Neuronal stem cell (in vitro differentiated cells): ENCODE data around the gene RIC3.
A peak's percentile ranks its signal among the peaks of the same experiment; 100 is the strongest.

Source experiments
- DNase-seq: peaks from one replicate; pipeline ENCODE4 v3.0.0-alpha.2; 2013; ENCODE audit warnings: low spot score
- H2AFZ ChIP-seq: one replicate; pipeline ENCODE4 v1.6.1; 2013; ENCODE audit warnings: mild to moderate bottlenecking, low read length, inconsistent platforms
- H2AK5ac ChIP-seq: 2 replicates; pipeline ENCODE4 v1.6.1; 2013; ENCODE audit warnings: low read depth, mild to moderate bottlenecking, inconsistent platforms, low read length, moderate library complexity, mixed read lengths
- H2BK120ac ChIP-seq: 2 replicates; pipeline ENCODE4 v1.6.1; 2013; ENCODE audit warnings: low read depth, mild to moderate bottlenecking, inconsistent platforms, low read length, moderate library complexity, mixed read lengths
- H2BK12ac ChIP-seq: one replicate; pipeline ENCODE4 v1.6.1; 2013; ENCODE audit warnings: low read length, inconsistent platforms
- H2BK15ac ChIP-seq: 2 replicates; pipeline ENCODE4 v1.6.1; 2013; ENCODE audit warnings: mild to moderate bottlenecking, low read length, inconsistent platforms, mixed read lengths
- H2BK5ac ChIP-seq: one replicate; pipeline ENCODE4 v1.6.1; 2013; ENCODE audit warnings: inconsistent platforms, mild to moderate bottlenecking, low read length, moderate library complexity
- H3K14ac ChIP-seq: one replicate; pipeline ENCODE4 v1.6.1; 2013; ENCODE audit warnings: low read length, inconsistent platforms
- H3K18ac ChIP-seq: 2 replicates; pipeline ENCODE4 v1.6.1; 2013; ENCODE audit warnings: low read length, inconsistent platforms
- H3K23ac ChIP-seq: 2 replicates; pipeline ENCODE4 v1.6.1; 2013; ENCODE audit warnings: low read depth, mild to moderate bottlenecking, mixed read lengths, low read length, inconsistent platforms; ENCODE audit not compliant: poor library complexity
- H3K27ac ChIP-seq: replicated peaks from 3 replicates; pipeline ENCODE4 v1.5.1; 2013; ENCODE audit warnings: low read length, inconsistent platforms
- H3K27me3 ChIP-seq, 3 experiments: 2 replicates each; pipeline ENCODE4 v1.6.1; 2013; ENCODE audit warnings: low read length in 3 of 3, mild to moderate bottlenecking in 2 of 3, inconsistent platforms in 1 of 3, low read depth in 1 of 3, mixed read lengths in 1 of 3, moderate library complexity in 1 of 3; ENCODE audit not compliant: control insufficient read depth in 3 of 3, insufficient read depth in 3 of 3
- H3K36me3 ChIP-seq, 2 donors: replicated peaks in 1 of 2; 2 replicates each; pipeline ENCODE4 v1.6.1; 2013; ENCODE audit warnings: low read length in 2 of 2; ENCODE audit not compliant: control insufficient read depth in 2 of 2, insufficient read depth in 2 of 2
- H3K4ac ChIP-seq: 2 replicates; pipeline ENCODE4 v1.6.1; 2013; ENCODE audit warnings: inconsistent platforms, mild to moderate bottlenecking, low read length, moderate library complexity
- H3K4me1 ChIP-seq, 2 donors: 1 replicate in 1 of 2; 2 replicates in 1 of 2; pipeline ENCODE4 v1.6.1; 2013; ENCODE audit warnings: low read length in 2 of 2, low read depth in 1 of 2; ENCODE audit not compliant: control insufficient read depth in 2 of 2, insufficient read depth in 1 of 2
- H3K4me2 ChIP-seq: one replicate; pipeline ENCODE4 v1.6.1; 2013; ENCODE audit warnings: mild to moderate bottlenecking, low read length, inconsistent platforms; ENCODE audit not compliant: insufficient read depth, poor library complexity, severe bottlenecking
- H3K4me3 ChIP-seq, 2 donors: 2 replicates each; pipeline ENCODE4 v1.5.1; 2013; ENCODE audit warnings: low read length in 2 of 2, mild to moderate bottlenecking in 2 of 2, inconsistent platforms in 1 of 2, moderate library complexity in 1 of 2
- H3K79me1 ChIP-seq: one replicate; pipeline ENCODE4 v1.6.1; 2013; ENCODE audit warnings: low read depth, mild to moderate bottlenecking, inconsistent platforms, low read length, moderate library complexity
- H3K9ac ChIP-seq: one replicate; pipeline ENCODE4 v1.6.1; 2013; ENCODE audit warnings: mild to moderate bottlenecking, low read depth, low read length, inconsistent platforms; ENCODE audit not compliant: poor library complexity
- H3K9me3 ChIP-seq, 2 donors: replicated peaks in 1 of 2; 2 replicates each; pipeline versions ENCODE3 to v1.6.1; 2013; ENCODE audit warnings: low read length in 2 of 2, mild to moderate bottlenecking in 2 of 2, inconsistent platforms in 1 of 2, low read depth in 1 of 2, mixed read lengths in 1 of 2, moderate library complexity in 1 of 2; ENCODE audit not compliant: control insufficient read depth in 2 of 2, insufficient read depth in 1 of 2
- H4K8ac ChIP-seq: one replicate; pipeline ENCODE4 v1.6.1; 2013; ENCODE audit warnings: low read depth, mild to moderate bottlenecking, inconsistent platforms, low read length, moderate library complexity
- H4K91ac ChIP-seq: one replicate; pipeline ENCODE4 v1.6.1; 2013; ENCODE audit warnings: low read length, low read depth, mild to moderate bottlenecking, inconsistent platforms; ENCODE audit not compliant: poor library complexity
- WGBS, 2 donors: extraction: QIAGEN DNeasy Blood & Tissue Kit; methylation state at CpG; one replicate each; pipeline ENCODE4 v1.1.7; 2013; ENCODE audit warnings: missing lambda C conversion rate in 2 of 2, mixed read lengths in 1 of 2; ENCODE audit not compliant: insufficient read length in 2 of 2, insufficient replicate concordance in 1 of 2; ENCODE audit errors: extremely low coverage in 2 of 2; 5-methylcytosine and 5-hydroxymethylcytosine counted together

The RIC3 gene

DNA sequence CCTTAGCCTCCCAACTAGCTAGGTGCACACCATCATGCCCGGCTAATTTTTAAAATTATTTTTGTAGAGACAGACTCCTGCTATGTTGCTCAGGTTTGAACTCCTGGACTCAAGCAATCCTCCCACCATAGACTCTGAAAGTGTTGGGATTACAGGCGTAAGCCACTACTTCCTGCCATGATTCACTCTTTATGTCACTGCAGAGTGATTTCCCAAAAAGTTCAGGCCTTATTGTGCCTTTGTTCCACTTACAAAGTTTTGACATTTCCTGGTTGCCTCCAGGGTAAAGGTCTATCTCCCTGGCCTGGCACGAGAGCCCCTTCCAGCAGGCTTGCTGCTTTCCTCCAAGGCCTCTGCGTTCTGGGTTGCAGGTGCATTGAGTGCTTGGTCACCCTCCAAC lies 44.6 kb upstream of the RIC3 start:
- H2AK5ac ChIP-seq, result no peak overlapping the region
- no peak overlapping the region for H3K27ac ChIP-seq
- H2BK12ac ChIP-seq, result no peak overlapping the region
- no peak overlapping the region for H3K14ac ChIP-seq
- H3K4me3 ChIP-seq, result no peak overlapping the region
- no CpG with 5 or more reads among the region's 4 CpGs for WGBS, 2 donors
- H4K91ac ChIP-seq, result no peak overlapping the region
- H3K79me1 ChIP-seq, result no peaks in the 10 kb centered on the region
- no peak overlapping the region for H2BK5ac ChIP-seq
- no peak overlapping the region for H2BK15ac ChIP-seq
- DNase-seq, result no peak
- no peak overlapping the region for H2BK120ac ChIP-seq
- no peak overlapping the region for H3K4ac ChIP-seq
- peaks cover 0 to 34% (median 0%) of the 10 kb centered on the region in 3 experiments for H3K27me3 ChIP-seq
- H3K4me1 ChIP-seq, result peaks cover 0 to 7% of the 10 kb centered on the region in 2 donors
- H3K36me3 ChIP-seq, result no peaks in the 10 kb centered on the region
- no peak overlapping the region for H3K23ac ChIP-seq
- H3K4me2 ChIP-seq, result no peak overlapping the region
- no peak overlapping the region for H3K9ac ChIP-seq
- no peak overlapping the region for H2AFZ ChIP-seq
- no peaks in the 10 kb centered on the region for H3K9me3 ChIP-seq
- no peak overlapping the region for H4K8ac ChIP-seq
- no peak overlapping the region for H3K18ac ChIP-seq

DNA sequence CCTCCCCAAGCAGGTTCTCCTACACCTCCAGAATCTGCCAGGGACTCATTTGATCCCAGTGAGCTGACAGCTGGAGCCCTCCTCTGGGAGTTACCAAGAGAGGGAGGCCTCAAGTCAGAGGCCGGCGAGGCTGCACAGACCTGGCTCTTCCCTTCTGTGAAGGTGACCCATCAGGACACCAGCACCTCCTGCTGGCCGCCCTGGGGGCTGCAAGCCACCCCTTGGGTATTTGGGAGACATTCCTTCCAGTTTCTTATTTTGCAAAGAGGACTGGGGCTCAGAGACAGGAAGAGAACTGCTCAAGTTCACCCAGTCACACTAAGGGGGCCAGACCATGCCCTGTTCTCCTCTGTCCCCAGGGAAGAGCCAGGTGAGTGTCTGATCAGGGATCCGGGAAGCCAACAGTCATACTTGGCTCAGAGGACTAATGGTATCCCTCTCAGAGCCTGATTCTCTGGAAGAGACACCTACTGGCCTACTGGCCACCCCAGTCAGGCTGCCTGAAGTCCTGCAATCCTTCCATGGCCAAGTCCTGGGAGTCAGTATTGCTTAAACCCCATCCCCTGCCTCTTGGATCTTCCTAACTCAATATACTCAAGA lies 40.5 kb upstream of the RIC3 start:
- H2BK5ac ChIP-seq, result no peak overlapping the region
- DNase-seq, result no peak
- no peaks in the 10 kb centered on the region for H3K36me3 ChIP-seq
- no peak overlapping the region for H3K4ac ChIP-seq
- no CpG with 5 or more reads among the region's 4 CpGs for WGBS, 2 donors
- H3K27me3 ChIP-seq, result peaks cover 0 to 29% (median 0%) of the 10 kb centered on the region in 3 experiments
- H3K27ac ChIP-seq, result no peak overlapping the region
- no peak overlapping the region for H2BK15ac ChIP-seq
- H2BK120ac ChIP-seq, result no peak overlapping the region
- H3K4me1 ChIP-seq, result peaks cover 8 to 19% of the 10 kb centered on the region in 2 donors
- H3K4me3 ChIP-seq, result no peak overlapping the region
- no peak overlapping the region for H3K23ac ChIP-seq
- H3K79me1 ChIP-seq, result no peaks in the 10 kb centered on the region
- no peak overlapping the region for H2AK5ac ChIP-seq
- H2AFZ ChIP-seq, result no peak overlapping the region
- peaks cover 0 to 3% of the 10 kb centered on the region in 2 donors for H3K9me3 ChIP-seq
- no peak overlapping the region for H3K14ac ChIP-seq
- no peak overlapping the region for H3K4me2 ChIP-seq
- no peak overlapping the region for H4K8ac ChIP-seq
- H3K9ac ChIP-seq, result no peak overlapping the region
- no peak overlapping the region for H4K91ac ChIP-seq
- H2BK12ac ChIP-seq, result no peak overlapping the region
- no peak overlapping the region for H3K18ac ChIP-seq

DNA sequence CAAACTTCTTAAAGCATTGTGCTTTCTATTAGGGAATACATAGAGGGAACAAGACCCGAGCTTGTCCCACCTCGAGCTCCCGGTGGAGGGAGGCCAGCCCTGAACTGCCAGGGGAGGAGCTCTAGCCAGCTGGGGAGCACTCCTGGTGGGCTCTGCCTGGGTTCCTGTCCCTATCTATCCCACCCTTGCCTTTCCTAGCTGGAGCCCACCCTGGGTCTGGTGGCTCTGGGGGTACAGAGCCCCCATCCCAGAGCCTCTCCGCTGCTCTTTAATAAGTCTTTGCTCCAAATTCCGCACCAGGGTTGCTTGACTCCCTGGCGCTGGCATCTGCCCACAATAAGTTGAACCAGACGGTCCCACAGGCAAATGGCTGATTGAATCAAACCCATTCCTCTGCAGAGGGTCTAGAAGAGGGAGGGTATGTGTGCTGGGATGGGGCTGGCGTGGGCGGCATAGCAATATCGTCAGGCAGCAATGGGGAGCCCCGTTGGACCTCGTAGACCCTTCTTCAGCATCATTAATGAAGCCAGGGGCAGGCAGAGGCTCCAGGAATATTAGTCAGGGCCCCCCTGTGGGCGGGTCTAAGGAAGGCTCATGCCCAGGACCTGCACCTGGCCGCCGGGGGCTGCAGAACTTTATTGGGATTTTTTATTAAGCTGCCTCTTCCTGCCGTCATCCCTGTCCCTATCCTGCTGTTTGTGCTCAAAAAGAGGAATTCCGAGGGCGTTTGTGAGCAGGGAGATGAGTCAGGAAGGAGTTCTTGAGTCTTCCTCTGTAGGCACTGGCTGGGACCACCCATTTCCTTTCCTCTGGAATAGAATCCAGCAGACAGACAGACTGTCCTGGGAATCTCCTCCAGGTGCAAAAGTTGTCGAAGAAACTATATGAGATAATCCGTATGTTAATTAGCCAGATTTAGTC lies 38.5 kb upstream of the RIC3 start:
- Histone ChIP-seq H2AK5ac (peak overlapping the region; percentile 76), H2BK120ac (peak overlapping the region; percentile 37), H3K4me3 (no peak overlapping the region), H3K36me3 (no peaks in the 10 kb centered on the region), H2BK15ac (peak overlapping the region; percentile 11), H3K4me1 (peaks cover 8 to 20% of the 10 kb centered on the region in 2 donors), H2BK5ac (peak overlapping the region; percentile 30), H3K27me3 (peaks cover 0 to 21% (median 0%) of the 10 kb centered on the region in 3 experiments), H2BK12ac (peak overlapping the region; percentile 59), H3K4me2 (peak overlapping the region; percentile 26), H3K9me3 (peaks cover 0 to 3% of the 10 kb centered on the region in 2 donors), H3K23ac (no peak overlapping the region), H3K9ac (no peak overlapping the region), H3K18ac (peak overlapping the region; percentile 88), H3K27ac (peak overlapping the region; percentile 44), H4K8ac (no peak overlapping the region), H4K91ac (no peak overlapping the region), H3K14ac (no peak overlapping the region), H2AFZ (peak overlapping the region; percentile 78), H3K79me1 (no peaks in the 10 kb centered on the region), H3K4ac (no peak overlapping the region)
- no peak for DNase-seq
- WGBS, 2 donors, result no CpG with 5 or more reads among the region's 20 CpGs
